Activated naive CD4-positive, alpha-beta T cell treated with anti-CD3 and anti-CD28 coated beads, Interleukin-2, amount 10 ng/mL, durations not matched to agents 7 days and 5 days (primary cell): ENCODE measurements around the gene MSI2.
A peak's percentile ranks its signal among the peaks of the same experiment; 100 is the strongest.

Experiments used
- CTCF ChIA-PET: fragments of 350-600 bp; sonication (Branson Sonifier 250); formaldehyde crosslinking; loops from one replicate; lab custom pipeline; 2021; ENCODE audit warnings: antibody characterized with exemption; lab: Charles Lee
- DNase-seq: peaks from one replicate; pipeline ENCODE4 v3.0.0-alpha.2; 2020
- H3K27ac Mint-ChIP-seq: one replicate; pipeline ENCODE4 v1.8.0; 2021; ENCODE audit warnings: mild to moderate bottlenecking, moderate library complexity, mixed read lengths
- H3K27me3 Mint-ChIP-seq: one replicate; pipeline ENCODE4 v1.8.0; 2021; ENCODE audit warnings: mild to moderate bottlenecking, mixed read lengths
- H3K36me3 Mint-ChIP-seq: one replicate; pipeline ENCODE4 v1.8.0; 2021; ENCODE audit warnings: mixed read lengths
- H3K4me1 Mint-ChIP-seq: one replicate; pipeline ENCODE4 v1.8.0; 2021; ENCODE audit warnings: mixed read lengths
- H3K4me3 Mint-ChIP-seq: one replicate; pipeline ENCODE4 v1.8.0; 2021; ENCODE audit warnings: mild to moderate bottlenecking, moderate library complexity, mixed read lengths
- H3K9me3 Mint-ChIP-seq: one replicate; pipeline ENCODE4 v1.8.0; 2021; ENCODE audit warnings: mixed read lengths

MSI2 gene

GRCh38 chr17:57329380-57330214, 73.3 kb downstream of the MSI2 start:
- H3K27ac Mint-ChIP-seq = no peak overlapping the region
- H3K9me3 Mint-ChIP-seq = no peaks in the 10 kb centered on the region
- H3K36me3 Mint-ChIP-seq = peaks cover 6% of the 10 kb centered on the region
- DNase-seq = no peak
- H3K27me3 Mint-ChIP-seq = no peaks in the 10 kb centered on the region
- no peak overlapping the region for H3K4me3 Mint-ChIP-seq
- CTCF ChIA-PET = no interaction called here
- peaks cover 3% of the 10 kb centered on the region for H3K4me1 Mint-ChIP-seq

DNA sequence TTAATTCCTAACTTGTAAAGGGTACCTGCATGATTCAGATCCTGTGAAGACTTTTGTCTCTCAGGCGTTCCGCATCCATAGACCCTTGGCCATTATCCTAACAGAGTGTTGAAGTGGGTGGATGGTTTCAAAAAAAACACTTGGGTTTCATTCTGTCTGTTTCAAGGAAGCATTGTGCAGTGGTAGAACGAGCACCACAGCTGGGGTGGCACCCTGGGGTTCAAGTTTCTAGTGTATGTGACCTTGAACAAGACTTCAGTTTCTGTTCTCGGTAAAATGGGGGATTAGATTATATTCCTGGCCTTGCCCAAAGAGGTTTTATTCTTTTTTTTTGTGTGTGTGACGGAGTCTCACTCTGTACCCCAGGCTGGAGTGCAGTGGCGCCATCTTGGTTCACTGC, 74.3 kb downstream of the MSI2 start:
- CTCF ChIA-PET = no interaction called here
- Mint-ChIP-seq H3K27me3 (no peaks in the 10 kb centered on the region), H3K27ac (no peak overlapping the region), H3K4me1 (peaks cover 3% of the 10 kb centered on the region), H3K4me3 (no peak overlapping the region), H3K9me3 (no peaks in the 10 kb centered on the region), H3K36me3 (peaks cover 6% of the 10 kb centered on the region)
- DNase-seq = no peak

DNA sequence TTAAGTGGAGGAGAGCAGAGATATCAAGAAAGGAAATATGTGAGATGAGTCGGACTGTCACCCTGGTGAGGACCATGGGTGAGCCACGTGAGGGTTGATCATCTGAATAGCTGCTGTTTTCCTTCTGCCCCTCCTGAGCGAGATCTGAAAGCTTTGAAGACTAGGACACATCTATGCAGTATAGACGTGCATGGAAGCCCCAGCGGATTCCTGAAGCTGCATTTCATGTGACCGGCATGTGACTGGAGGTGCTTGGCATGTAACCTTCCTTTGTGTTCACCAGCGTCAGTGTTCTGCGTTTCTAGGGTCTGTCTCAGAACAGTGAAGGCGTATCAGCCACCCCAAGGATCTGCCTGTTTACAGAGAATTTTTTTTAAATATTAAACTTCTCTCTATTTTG, 75.1 kb downstream of the MSI2 start:
- peaks cover 3% of the 10 kb centered on the region for H3K4me1 Mint-ChIP-seq
- H3K9me3 Mint-ChIP-seq = no peaks in the 10 kb centered on the region
- H3K36me3 Mint-ChIP-seq = peaks cover 6% of the 10 kb centered on the region
- no peak overlapping the region for H3K27ac Mint-ChIP-seq
- CTCF ChIA-PET = interaction anchor here (0.8 kb wide), 1 partner anchor 88 kb away, joined by 3 read pairs; no protein-coding TSS in a partner anchor
- H3K4me3 Mint-ChIP-seq = no peak overlapping the region
- no peak for DNase-seq
- no peaks in the 10 kb centered on the region for H3K27me3 Mint-ChIP-seq

- H3K9me3 Mint-ChIP-seq = no peaks in the 10 kb centered on the region
- no peak overlapping the region for H3K27ac Mint-ChIP-seq
- no peak for DNase-seq
- peaks cover 5% of the 10 kb centered on the region for H3K36me3 Mint-ChIP-seq
- no peaks in the 10 kb centered on the region for H3K27me3 Mint-ChIP-seq
- no peak overlapping the region for H3K4me3 Mint-ChIP-seq
- CTCF ChIA-PET = interaction anchor here (1.7 kb wide), 1 partner anchor 89 kb away, joined by 5 read pairs; no protein-coding TSS in a partner anchor
- peaks cover 3% of the 10 kb centered on the region for H3K4me1 Mint-ChIP-seq
These were observed 76.2 kb downstream of the MSI2 start for GRCh38 chr17:57332501-57332900.

- CTCF ChIA-PET = interaction anchor here (0.6 kb wide), 1 partner anchor 90 kb away, joined by 3 read pairs; no protein-coding TSS in a partner anchor
- Mint-ChIP-seq H3K4me1 (peaks cover 16% of the 10 kb centered on the region), H3K4me3 (no peak overlapping the region), H3K27ac (no peak overlapping the region), H3K9me3 (no peaks in the 10 kb centered on the region), H3K27me3 (no peaks in the 10 kb centered on the region), H3K36me3 (peaks cover 10% of the 10 kb centered on the region)
- DNase-seq = no peak
These were observed 79.0 kb downstream of the MSI2 start for GRCh38 chr17:57335195-57335792.

- Mint-ChIP-seq H3K36me3 (peaks cover 13% of the 10 kb centered on the region), H3K4me3 (no peak overlapping the region), H3K27ac (no peak overlapping the region), H3K9me3 (no peaks in the 10 kb centered on the region), H3K4me1 (peaks cover 19% of the 10 kb centered on the region), H3K27me3 (no peaks in the 10 kb centered on the region)
- DNase-seq = no peak
- CTCF ChIA-PET = interaction anchor here (1.6 kb wide), 1 partner anchor 94 kb away, joined by 7 read pairs; no protein-coding TSS in a partner anchor
These were observed 81.1 kb downstream of the MSI2 start for GRCh38 chr17:57337390-57337789.

DNA sequence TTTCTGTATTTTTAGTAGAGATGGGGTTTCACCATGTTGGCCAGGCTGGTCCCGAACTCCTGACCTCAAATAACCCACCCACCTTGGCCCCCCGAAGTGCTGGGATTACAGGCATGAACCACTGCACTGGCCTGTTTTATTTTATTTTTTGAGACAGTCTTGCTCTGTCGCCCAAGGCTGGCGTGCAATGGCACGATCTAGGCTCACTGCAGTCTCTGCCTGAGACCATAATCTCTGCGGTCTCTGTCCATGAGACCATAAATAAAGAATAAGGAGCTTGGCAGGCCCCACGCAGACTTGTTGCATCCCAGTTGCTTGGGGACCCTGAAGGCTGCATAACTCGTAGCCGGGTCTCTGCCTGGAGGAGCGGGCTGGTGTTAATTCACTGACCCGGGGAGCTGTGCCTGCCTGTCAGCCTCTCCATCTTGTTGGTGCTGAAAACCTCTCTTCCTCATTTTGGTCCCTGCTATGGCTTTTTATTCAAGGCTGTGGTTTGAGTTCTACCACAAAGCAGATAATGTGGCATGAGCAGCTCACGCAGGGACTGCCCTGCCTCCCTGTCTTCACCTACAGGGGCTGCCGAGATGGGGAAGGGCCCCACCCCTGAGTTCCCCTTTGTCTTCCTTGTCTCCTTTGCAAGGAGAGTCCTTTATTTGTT, 82.1 kb downstream of the MSI2 start:
- peaks cover 13% of the 10 kb centered on the region for H3K36me3 Mint-ChIP-seq
- no peaks in the 10 kb centered on the region for H3K9me3 Mint-ChIP-seq
- H3K4me1 Mint-ChIP-seq = peaks cover 19% of the 10 kb centered on the region
- no peak overlapping the region for H3K4me3 Mint-ChIP-seq
- DNase-seq = no peak
- CTCF ChIA-PET = no interaction called here
- peak overlapping the region; percentile 5 for H3K27ac Mint-ChIP-seq
- no peaks in the 10 kb centered on the region for H3K27me3 Mint-ChIP-seq

GRCh38 chr17:57340160-57340981, 84.0 kb downstream of the MSI2 start:
- Mint-ChIP-seq H3K4me1 (peaks cover 19% of the 10 kb centered on the region), H3K27ac (no peak overlapping the region), H3K36me3 (peaks cover 13% of the 10 kb centered on the region), H3K4me3 (no peak overlapping the region), H3K9me3 (no peaks in the 10 kb centered on the region), H3K27me3 (no peaks in the 10 kb centered on the region)
- CTCF ChIA-PET = no interaction called here
- DNase-seq = no peak

GRCh38 chr17:57341611-57342540, 85.6 kb downstream of the MSI2 start:
- no peak for DNase-seq
- H3K4me1 Mint-ChIP-seq = peaks cover 19% of the 10 kb centered on the region
- H3K9me3 Mint-ChIP-seq = no peaks in the 10 kb centered on the region
- H3K27ac Mint-ChIP-seq = no peak overlapping the region
- CTCF ChIA-PET = interaction anchor here (1.4 kb wide), 1 partner anchor 15 kb away, joined by 3 read pairs; no protein-coding TSS in a partner anchor
- no peaks in the 10 kb centered on the region for H3K27me3 Mint-ChIP-seq
- peaks cover 13% of the 10 kb centered on the region for H3K36me3 Mint-ChIP-seq
- no peak overlapping the region for H3K4me3 Mint-ChIP-seq

DNA sequence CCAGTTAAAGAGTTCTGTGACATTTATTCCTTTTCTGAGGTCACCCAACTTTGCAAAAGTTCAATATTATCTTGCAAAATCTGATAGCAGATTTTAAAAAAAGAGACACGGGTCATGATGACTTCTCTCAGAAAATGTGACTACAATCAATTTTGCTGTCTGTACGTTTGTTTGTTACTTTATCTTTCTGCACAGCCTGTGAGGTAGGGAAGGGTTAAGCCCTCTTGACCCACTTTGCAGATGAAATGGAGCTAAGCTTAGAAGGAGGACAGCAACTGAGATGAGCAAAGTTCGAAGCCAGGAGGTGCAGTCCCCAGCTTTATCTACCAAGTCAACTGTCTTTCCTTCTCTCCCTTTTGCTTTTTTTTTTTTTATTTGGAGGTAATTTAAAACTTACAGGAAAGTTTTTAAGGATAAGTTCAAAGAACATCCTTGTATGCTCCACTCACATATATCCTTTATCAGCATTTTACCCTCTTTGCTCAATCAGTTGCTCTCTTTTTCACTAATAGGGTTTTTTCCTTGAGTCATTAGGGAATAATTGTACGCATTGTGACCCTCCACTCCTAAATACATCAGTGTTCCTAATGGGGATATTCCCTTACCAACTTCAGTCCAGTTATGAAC, 86.8 kb downstream of the MSI2 start:
- DNase-seq = no peak
- Mint-ChIP-seq H3K27ac (no peak overlapping the region), H3K9me3 (no peaks in the 10 kb centered on the region), H3K27me3 (no peaks in the 10 kb centered on the region), H3K4me1 (peaks cover 17% of the 10 kb centered on the region), H3K4me3 (no peak overlapping the region), H3K36me3 (peaks cover 21% of the 10 kb centered on the region)
- CTCF ChIA-PET = no interaction called here

GRCh38 chr17:57343717-57344116, 87.4 kb downstream of the MSI2 start:
- H3K36me3 Mint-ChIP-seq = peaks cover 26% of the 10 kb centered on the region

DNA sequence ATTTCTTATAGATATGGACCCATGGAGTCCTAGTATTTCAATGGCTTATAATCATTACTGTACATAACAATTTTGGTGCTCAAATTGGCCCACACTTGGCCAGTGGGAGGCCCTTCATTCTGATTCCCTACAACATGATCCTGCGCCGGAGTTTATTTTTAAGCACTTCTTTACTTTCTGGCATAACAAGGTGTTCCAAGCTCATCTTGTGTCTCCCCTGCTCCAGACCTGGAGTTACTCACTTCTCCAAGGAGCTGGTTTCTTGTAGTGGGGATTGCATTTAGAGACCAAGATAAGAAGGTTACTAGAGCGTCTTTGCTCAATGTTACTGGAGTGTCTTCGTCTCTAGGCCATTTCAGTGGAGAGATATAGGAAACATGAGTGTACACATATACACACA, 87.9 kb downstream of the MSI2 start:
- Mint-ChIP-seq H3K27me3 (no peaks in the 10 kb centered on the region), H3K4me3 (no peak overlapping the region), H3K9me3 (no peaks in the 10 kb centered on the region), H3K4me1 (peaks cover 5% of the 10 kb centered on the region), H3K36me3 (peaks cover 28% of the 10 kb centered on the region), H3K27ac (no peak overlapping the region)
- DNase-seq = no peak
- CTCF ChIA-PET = interaction anchor here (0.7 kb wide), 1 partner anchor 18 kb away, joined by 3 read pairs; no protein-coding TSS in a partner anchor

More at GRCh38 chr17:57343717-57344116, 87.4 kb downstream of the MSI2 start:
- H3K9me3 Mint-ChIP-seq = no peaks in the 10 kb centered on the region
- no peak for DNase-seq
- H3K27ac Mint-ChIP-seq = no peak overlapping the region
- H3K4me3 Mint-ChIP-seq = no peak overlapping the region
- H3K27me3 Mint-ChIP-seq = no peaks in the 10 kb centered on the region
- peaks cover 10% of the 10 kb centered on the region for H3K4me1 Mint-ChIP-seq
- CTCF ChIA-PET = no interaction called here
